GM21447 (cell line): Measurements from ENCODE around the gene MFSD6L.

Experiments used
- ATAC-seq: cut with Tn5 transposase; IDR thresholded peaks from one replicate; pipeline ENCODE4 v1.9.1; 2021; ENCODE audit not compliant: unreplicated experiment

The MFSD6L gene

GRCh38 chr17:8747742-8748141 lies 51.4 kb downstream of the MFSD6L start:
- no peak for ATAC-seq
